Activated naive CD4-positive, alpha-beta T cell treated with anti-CD3 and anti-CD28 coated beads, Interleukin-2, amount 10 ng/mL, durations not matched to agents 7 days and 5 days (primary cell): ENCODE data around the gene TRIM71.
"Not testable (repeated sequence)": the region's sequence is repeated elsewhere in the genome, so short reads cannot be mapped to it uniquely, and the experiment has no call there.

Experiments used
- CTCF ChIA-PET: fragments of 350-600 bp; sonication (Branson Sonifier 250); formaldehyde crosslinking; loops from one replicate; lab custom pipeline; 2021; ENCODE audit warnings: antibody characterized with exemption; lab: Charles Lee
- DNase-seq: peaks from one replicate; pipeline ENCODE4 v3.0.0-alpha.2; 2020
- H3K27ac Mint-ChIP-seq: one replicate; pipeline ENCODE4 v1.8.0; 2021; ENCODE audit warnings: mild to moderate bottlenecking, moderate library complexity, mixed read lengths
- H3K27me3 Mint-ChIP-seq: one replicate; pipeline ENCODE4 v1.8.0; 2021; ENCODE audit warnings: mild to moderate bottlenecking, mixed read lengths
- H3K36me3 Mint-ChIP-seq: one replicate; pipeline ENCODE4 v1.8.0; 2021; ENCODE audit warnings: mixed read lengths
- H3K4me1 Mint-ChIP-seq: one replicate; pipeline ENCODE4 v1.8.0; 2021; ENCODE audit warnings: mixed read lengths
- H3K4me3 Mint-ChIP-seq: one replicate; pipeline ENCODE4 v1.8.0; 2021; ENCODE audit warnings: mild to moderate bottlenecking, moderate library complexity, mixed read lengths
- H3K9me3 Mint-ChIP-seq: one replicate; pipeline ENCODE4 v1.8.0; 2021; ENCODE audit warnings: mixed read lengths

Gene TRIM71

GRCh38 chr3:32823641-32824184, 5.9 kb downstream of the TRIM71 start:
- H3K27ac Mint-ChIP-seq, H3K4me1 Mint-ChIP-seq, DNase-seq, H3K9me3 Mint-ChIP-seq, H3K36me3 Mint-ChIP-seq, CTCF ChIA-PET, H3K4me3 Mint-ChIP-seq: not testable (repeated sequence)
- peaks cover 57% of the 10 kb centered on the region for H3K27me3 Mint-ChIP-seq

GRCh38 chr3:32825601-32826375, 8.0 kb downstream of the TRIM71 start:
- H3K36me3 Mint-ChIP-seq: no peaks in the 10 kb centered on the region
- H3K4me3 Mint-ChIP-seq: no peak overlapping the region
- no peak overlapping the region for H3K27ac Mint-ChIP-seq
- no peak for DNase-seq
- CTCF ChIA-PET: no interaction called here
- peaks cover 47% of the 10 kb centered on the region for H3K27me3 Mint-ChIP-seq
- no peaks in the 10 kb centered on the region for H3K9me3 Mint-ChIP-seq
- no peaks in the 10 kb centered on the region for H3K4me1 Mint-ChIP-seq

GRCh38 chr3:32831062-32831461, 13.3 kb downstream of the TRIM71 start:
- DNase-seq: no peak
- Mint-ChIP-seq H3K9me3 (no peaks in the 10 kb centered on the region), H3K4me3 (no peak overlapping the region), H3K4me1 (no peaks in the 10 kb centered on the region), H3K27me3 (peaks cover 43% of the 10 kb centered on the region), H3K36me3 (no peaks in the 10 kb centered on the region), H3K27ac (no peak overlapping the region)
- CTCF ChIA-PET: no interaction called here

DNA sequence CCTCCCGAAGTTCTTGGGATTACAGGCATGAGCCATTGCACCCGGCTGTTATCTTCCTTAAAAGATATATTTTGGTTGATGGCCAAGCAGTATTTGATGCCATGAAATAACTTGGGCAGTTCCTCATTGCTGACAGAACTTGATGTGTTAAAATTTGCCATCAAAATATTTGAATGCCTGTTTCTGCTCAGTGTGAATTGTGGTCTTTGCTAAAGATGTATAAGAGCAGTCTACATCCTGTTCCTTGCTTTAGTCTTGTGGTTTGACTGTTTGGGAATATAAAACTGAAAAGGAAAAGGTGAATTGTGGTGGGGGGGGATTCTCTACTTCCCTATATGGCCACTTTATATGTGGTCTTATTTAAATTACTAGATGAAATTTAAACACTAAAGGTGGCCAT, 14.0 kb downstream of the TRIM71 start:
- H3K27me3 Mint-ChIP-seq: peaks cover 37% of the 10 kb centered on the region
- no peak overlapping the region for H3K4me3 Mint-ChIP-seq

DNA sequence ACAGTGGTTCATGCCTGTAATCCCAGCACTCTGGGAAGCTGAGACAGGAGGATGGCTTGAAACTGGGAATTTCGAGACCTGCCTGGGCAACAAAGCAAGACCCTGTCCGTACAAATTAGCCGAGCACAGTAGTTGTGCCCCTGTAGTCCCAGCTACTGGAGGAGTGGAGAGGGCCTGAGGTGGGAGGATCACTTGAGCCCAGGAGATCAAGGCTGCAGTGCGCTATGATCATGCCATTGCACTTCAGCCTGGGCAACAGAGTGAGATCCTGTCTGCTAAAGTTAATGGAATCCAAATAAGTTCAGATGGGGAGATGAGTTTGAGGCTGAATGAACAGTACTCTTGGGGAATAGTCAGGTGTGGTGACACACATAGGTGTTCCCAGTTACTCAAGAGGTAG, 14.4 kb downstream of the TRIM71 start:
- CTCF ChIA-PET: no interaction called here
- Mint-ChIP-seq H3K27ac (no peak overlapping the region), H3K9me3 (no peaks in the 10 kb centered on the region), H3K27me3 (peaks cover 36% of the 10 kb centered on the region), H3K4me3 (no peak overlapping the region), H3K36me3 (no peaks in the 10 kb centered on the region), H3K4me1 (no peaks in the 10 kb centered on the region)
- DNase-seq: no peak

More for the DNA sequence above, 14.0 kb downstream of the TRIM71 start:
- Mint-ChIP-seq H3K36me3 (no peaks in the 10 kb centered on the region), H3K27ac (no peak overlapping the region), H3K4me1 (no peaks in the 10 kb centered on the region), H3K9me3 (no peaks in the 10 kb centered on the region)
- DNase-seq: no peak
- CTCF ChIA-PET: no interaction called here

- no peaks in the 10 kb centered on the region for H3K4me1 Mint-ChIP-seq
- H3K27ac Mint-ChIP-seq: no peak overlapping the region
- CTCF ChIA-PET: no interaction called here
- H3K4me3 Mint-ChIP-seq: no peak overlapping the region
- H3K9me3 Mint-ChIP-seq: no peaks in the 10 kb centered on the region
- H3K36me3 Mint-ChIP-seq: no peaks in the 10 kb centered on the region
- DNase-seq: no peak
- H3K27me3 Mint-ChIP-seq: peaks cover 34% of the 10 kb centered on the region
These were observed 17.2 kb downstream of the TRIM71 start for GRCh38 chr3:32835049-32835371.

DNA sequence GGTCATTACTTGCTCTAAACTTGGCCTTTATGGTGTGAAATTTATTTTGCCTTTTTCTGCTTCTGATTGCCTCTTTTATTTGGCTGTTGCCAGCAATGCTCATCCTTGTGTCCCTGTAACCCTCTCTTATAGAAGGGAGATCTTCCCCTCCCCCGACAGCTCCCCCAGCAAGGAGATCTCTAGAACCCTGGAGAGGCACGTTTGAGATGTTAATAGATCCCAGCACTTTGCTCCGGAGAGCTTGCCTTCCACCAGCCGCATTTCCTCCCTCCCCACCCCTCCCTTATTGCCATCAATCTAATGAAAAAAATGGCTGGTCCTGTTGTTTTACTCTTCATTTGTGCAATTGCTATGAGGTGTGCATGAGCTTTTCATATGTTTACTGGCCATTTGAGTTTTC, 18.2 kb downstream of the TRIM71 start:
- H3K27me3 Mint-ChIP-seq: peaks cover 41% of the 10 kb centered on the region
- CTCF ChIA-PET: no interaction called here
- no peak overlapping the region for H3K4me3 Mint-ChIP-seq
- no peaks in the 10 kb centered on the region for H3K9me3 Mint-ChIP-seq
- no peak overlapping the region for H3K27ac Mint-ChIP-seq
- no peaks in the 10 kb centered on the region for H3K4me1 Mint-ChIP-seq
- DNase-seq: no peak
- H3K36me3 Mint-ChIP-seq: no peaks in the 10 kb centered on the region

DNA sequence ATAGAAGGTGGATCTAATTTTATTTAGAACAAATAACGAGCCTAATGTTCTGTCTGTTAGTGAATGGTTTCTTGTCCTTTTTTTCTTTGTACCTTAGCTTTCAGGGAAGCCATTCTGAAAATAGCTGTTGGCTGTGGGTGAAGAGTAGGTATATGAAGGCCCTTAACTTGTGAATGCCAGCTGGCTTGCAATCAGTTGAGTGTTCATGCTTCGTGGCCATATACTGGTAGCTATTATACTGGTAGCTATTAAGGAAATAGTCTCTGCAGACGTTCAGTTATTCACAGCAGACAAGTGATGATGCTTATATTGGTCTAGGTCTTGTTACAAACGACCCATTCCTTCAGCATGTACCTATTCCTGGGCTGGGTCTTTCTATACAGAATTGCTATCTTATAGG, 18.8 kb downstream of the TRIM71 start:
- CTCF ChIA-PET: no interaction called here
- Mint-ChIP-seq H3K27me3 (peaks cover 40% of the 10 kb centered on the region), H3K27ac (no peak overlapping the region), H3K4me1 (no peaks in the 10 kb centered on the region), H3K4me3 (no peak overlapping the region), H3K9me3 (no peaks in the 10 kb centered on the region), H3K36me3 (no peaks in the 10 kb centered on the region)
- DNase-seq: no peak

GRCh38 chr3:32837366-32837765, 19.6 kb downstream of the TRIM71 start:
- Mint-ChIP-seq H3K27me3 (peaks cover 36% of the 10 kb centered on the region), H3K27ac (no peak overlapping the region), H3K4me3 (no peak overlapping the region), H3K9me3 (no peaks in the 10 kb centered on the region), H3K36me3 (no peaks in the 10 kb centered on the region), H3K4me1 (peaks cover 4% of the 10 kb centered on the region)
- CTCF ChIA-PET: no interaction called here
- DNase-seq: no peak

GRCh38 chr3:32837789-32838188, 20.0 kb downstream of the TRIM71 start:
- no peaks in the 10 kb centered on the region for H3K36me3 Mint-ChIP-seq
- no peaks in the 10 kb centered on the region for H3K9me3 Mint-ChIP-seq
- DNase-seq: no peak
- no peak overlapping the region for H3K4me3 Mint-ChIP-seq
- no peak overlapping the region for H3K27ac Mint-ChIP-seq
- peaks cover 8% of the 10 kb centered on the region for H3K4me1 Mint-ChIP-seq
- CTCF ChIA-PET: no interaction called here
- H3K27me3 Mint-ChIP-seq: peaks cover 34% of the 10 kb centered on the region

- CTCF ChIA-PET: no interaction called here
- peaks cover 36% of the 10 kb centered on the region for H3K27me3 Mint-ChIP-seq
- no peaks in the 10 kb centered on the region for H3K9me3 Mint-ChIP-seq
- H3K4me3 Mint-ChIP-seq: no peak overlapping the region
- no peaks in the 10 kb centered on the region for H3K36me3 Mint-ChIP-seq
- H3K4me1 Mint-ChIP-seq: peaks cover 12% of the 10 kb centered on the region
- no peak overlapping the region for H3K27ac Mint-ChIP-seq
- DNase-seq: no peak
These were observed 21.9 kb downstream of the TRIM71 start for GRCh38 chr3:32839714-32840085.

- Mint-ChIP-seq H3K4me3 (no peak overlapping the region), H3K36me3 (no peaks in the 10 kb centered on the region), H3K4me1 (peaks cover 12% of the 10 kb centered on the region), H3K27ac (no peak overlapping the region), H3K9me3 (no peaks in the 10 kb centered on the region), H3K27me3 (peaks cover 36% of the 10 kb centered on the region)
- CTCF ChIA-PET: no interaction called here
- DNase-seq: no peak
These were observed 22.5 kb downstream of the TRIM71 start for GRCh38 chr3:32840086-32840841.

DNA sequence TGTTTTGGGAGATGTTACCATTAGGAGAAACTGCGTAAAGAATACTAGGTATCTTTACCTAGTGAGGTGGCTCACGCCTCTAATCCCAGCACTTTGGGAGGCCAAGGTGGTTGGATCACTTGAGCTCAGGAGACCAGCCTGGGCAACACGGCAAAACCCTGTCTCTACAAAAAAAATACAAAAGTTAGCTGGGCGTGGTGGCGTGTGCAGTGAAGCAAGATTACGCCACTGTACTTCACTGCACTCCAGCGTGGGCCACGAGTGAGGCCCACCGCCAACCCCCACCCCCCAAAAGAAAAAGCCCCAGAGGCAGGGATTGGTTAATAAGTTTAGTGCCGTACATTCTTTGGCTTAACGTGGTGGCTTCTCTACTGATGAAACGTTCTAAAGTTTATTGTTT, 23.5 kb downstream of the TRIM71 start:
- H3K27me3 Mint-ChIP-seq: peaks cover 37% of the 10 kb centered on the region
- no peaks in the 10 kb centered on the region for H3K9me3 Mint-ChIP-seq
- no peaks in the 10 kb centered on the region for H3K36me3 Mint-ChIP-seq
- DNase-seq: no peak
- H3K4me3 Mint-ChIP-seq: no peak overlapping the region
- peaks cover 12% of the 10 kb centered on the region for H3K4me1 Mint-ChIP-seq
- CTCF ChIA-PET: no interaction called here
- H3K27ac Mint-ChIP-seq: no peak overlapping the region

GRCh38 chr3:32841867-32842470, 24.2 kb downstream of the TRIM71 start:
- Mint-ChIP-seq H3K4me1 (peaks cover 12% of the 10 kb centered on the region), H3K4me3 (no peak overlapping the region), H3K27ac (no peak overlapping the region), H3K9me3 (no peaks in the 10 kb centered on the region), H3K36me3 (no peaks in the 10 kb centered on the region), H3K27me3 (peaks cover 38% of the 10 kb centered on the region)
- no peak for DNase-seq
- CTCF ChIA-PET: interaction anchor here (1.3 kb wide), 1 partner anchor 10 kb away, joined by 4 read pairs; no protein-coding TSS in a partner anchor
